G401.6 (cell line): ENCODE results near the gene PRDM12.
A peak's percentile ranks its signal among the peaks of the same experiment; 100 is the strongest.

ENCODE experiments used
- FAIRE-seq: peaks from 2 replicates; lab custom pipeline; 2012; peaks lifted over from hg19 to GRCh38; lab: Jason Lieb, UNC

The PRDM12 gene

DNA sequence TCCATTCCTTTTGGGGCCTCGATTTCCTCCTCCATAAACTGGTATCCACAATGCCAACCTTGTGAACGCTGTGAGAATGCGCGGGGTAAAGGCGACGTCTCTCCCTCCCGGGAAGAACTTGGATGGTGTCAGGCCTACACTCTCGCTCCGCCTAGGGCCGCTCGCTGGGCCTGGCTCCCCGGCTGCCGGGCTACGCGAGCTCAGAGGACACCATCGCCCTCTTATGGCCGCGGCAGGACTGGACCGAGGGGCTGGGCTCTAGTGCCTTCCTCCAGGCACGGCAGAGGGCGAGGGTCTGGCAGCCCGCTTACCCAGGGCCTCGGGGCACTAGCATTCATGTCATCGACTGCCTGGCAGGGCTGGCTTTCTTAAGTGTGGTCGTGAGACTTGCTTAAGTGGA, 27.9 kb downstream of the PRDM12 start:
- FAIRE-seq, result no peak

DNA sequence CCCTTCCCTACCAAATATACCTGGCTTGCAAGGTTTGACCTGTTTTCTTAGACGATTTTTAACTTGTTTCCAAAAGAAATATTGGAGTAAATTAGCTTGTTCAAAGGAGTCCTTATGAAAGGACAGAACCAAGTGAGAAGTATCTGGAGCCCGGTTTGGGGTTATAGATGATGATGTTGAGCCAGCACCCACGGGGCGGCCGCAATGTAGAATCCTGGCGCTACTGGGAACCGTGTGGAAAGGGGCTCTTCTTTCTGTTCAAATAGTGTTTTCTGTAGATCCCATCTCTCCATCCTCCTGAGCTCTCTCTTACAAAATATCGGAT, 28.7 kb downstream of the PRDM12 start:
- FAIRE-seq, result no peak

- peak; percentile 54 for FAIRE-seq
Observed at GRCh38 chr9:130693426-130694191, 29.2 kb downstream of the PRDM12 start, which contains the start of gene EXOSC2. EXOSC2 (plus strand) TSS chr9:130693780; CDS start chr9:130693792, 12 bp downstream.

DNA sequence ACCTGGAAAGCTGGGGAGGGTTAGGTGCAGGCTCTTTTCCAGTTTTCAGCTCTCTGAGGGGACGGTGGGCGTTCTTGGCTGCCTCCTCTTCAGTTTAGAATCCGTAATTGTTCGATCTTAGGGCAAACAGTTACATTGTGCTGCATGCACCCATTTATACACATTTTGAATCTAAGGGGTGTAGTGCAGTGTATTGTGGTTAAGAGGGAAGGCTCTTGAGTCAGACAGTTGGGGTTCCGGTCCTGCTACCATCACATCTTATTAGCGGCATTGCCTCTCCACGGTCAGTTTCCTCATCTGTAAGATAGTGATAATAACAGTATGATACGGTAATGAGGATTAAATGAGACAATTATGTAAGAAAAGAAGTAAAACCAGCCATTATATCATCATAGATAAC, 29.8 kb downstream of the PRDM12 start:
- no peak for FAIRE-seq

GRCh38 chr9:130696139-130696650, 31.8 kb downstream of the PRDM12 start:
- no peak for FAIRE-seq

DNA sequence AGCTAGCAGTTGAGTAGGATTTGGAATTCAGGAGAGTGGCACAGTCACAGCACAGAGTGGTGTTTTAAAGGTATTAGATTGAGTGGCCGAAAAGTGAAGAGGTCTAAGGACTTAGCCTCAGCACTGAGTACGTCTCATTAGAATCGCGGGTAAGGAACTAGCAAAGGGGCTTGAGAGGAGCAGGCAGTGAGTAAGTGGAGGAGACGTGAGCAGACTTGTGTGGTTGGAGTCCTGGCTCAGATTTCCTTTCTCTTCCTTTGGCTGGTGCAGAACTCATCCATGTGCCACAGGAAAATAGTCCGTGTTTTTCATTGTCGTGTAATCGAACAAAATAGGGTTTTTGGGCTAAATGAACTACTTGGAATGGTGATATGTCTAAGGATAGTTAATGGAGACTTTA, 32.6 kb downstream of the PRDM12 start:
- FAIRE-seq, result no peak

DNA sequence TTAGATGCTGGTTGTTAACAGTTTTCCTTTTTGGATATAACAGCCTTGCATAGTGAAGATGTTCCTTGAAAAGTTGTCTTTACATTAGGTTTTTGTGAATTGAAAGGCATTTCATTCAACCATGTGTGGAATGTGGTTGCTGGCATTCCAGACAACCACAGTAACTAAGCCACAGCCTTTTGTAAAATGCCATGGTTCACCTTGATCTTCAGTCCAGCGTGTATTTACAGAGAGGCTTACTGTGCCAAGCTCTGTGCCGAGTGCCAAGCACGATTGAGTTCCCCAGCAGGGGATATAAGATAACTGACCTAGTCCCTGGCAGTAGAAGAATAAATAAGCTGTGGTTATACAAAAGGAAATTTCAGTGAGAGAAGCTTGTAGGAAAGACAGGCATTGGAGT, 34.1 kb downstream of the PRDM12 start:
- FAIRE-seq, result no peak

GRCh38 chr9:130699047-130699446, 34.7 kb downstream of the PRDM12 start:
- FAIRE-seq, result no peak

- peak; percentile 27 for FAIRE-seq
Observed at GRCh38 chr9:130701059-130702022, 36.9 kb downstream of the PRDM12 start.

GRCh38 chr9:130703501-130703900, 39.1 kb downstream of the PRDM12 start:
- no peak for FAIRE-seq

DNA sequence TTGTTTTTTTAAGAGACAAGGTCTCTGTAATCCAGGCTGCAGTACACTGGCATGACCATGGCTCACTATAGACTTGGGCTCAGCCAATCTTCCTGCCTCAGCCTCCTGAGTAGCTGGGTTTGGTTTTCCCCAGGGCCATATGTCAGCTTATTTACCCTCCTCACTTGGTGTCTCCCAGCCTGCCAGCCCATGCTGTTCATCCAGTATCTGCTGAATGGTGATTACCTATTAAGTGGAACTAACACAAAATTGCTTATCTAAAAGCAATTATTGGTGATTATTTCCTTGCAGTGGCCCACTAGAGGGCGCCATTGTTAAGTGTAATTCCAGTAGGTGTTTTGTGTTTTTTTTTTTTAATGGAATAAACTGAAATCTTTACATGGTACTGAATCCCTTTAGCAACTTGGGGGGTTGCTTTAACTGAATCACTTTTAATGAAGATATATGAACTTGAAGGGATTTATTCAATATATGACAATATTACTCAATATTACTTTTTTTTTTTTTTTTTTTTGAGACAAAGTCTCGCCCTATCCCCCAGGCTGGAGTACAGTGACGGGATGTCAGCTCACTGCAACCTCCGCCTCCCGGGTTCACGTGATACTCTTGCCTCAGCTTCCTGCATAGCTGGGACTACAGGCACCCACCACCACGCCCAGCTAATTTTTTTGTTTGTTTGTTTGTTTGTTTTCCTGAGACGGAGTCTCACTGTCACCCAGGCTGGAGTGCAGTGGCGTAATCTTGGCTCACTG, 43.0 kb downstream of the PRDM12 start:
- peak; percentile 70 for FAIRE-seq

DNA sequence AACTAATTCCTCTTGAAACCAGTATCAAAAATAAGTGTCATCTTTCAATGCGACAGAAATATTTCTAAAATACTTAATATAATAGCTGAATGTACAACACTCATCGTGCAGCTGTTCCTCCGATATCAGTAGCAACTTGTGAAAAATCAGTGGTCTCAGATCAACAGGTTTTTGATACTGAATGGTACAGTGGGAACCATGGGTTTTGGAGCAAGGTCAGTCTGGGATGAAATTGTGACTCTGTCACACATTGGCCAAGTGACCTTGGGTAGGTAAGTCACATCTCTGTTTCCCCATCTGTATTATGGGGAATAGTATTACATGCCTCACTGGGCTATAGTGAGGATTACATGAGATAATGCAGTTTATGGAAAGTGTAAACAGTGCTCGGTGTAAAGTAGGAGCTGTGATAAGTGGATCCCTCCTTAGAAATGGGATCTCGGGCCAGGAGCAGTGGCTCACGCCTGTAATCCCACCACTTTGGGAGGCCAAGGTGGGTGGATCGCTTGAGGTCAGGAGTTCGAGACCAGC, 46.5 kb downstream of the PRDM12 start:
- FAIRE-seq, result no peak

- FAIRE-seq, result no peak
Observed at GRCh38 chr9:130711469-130711868, 47.1 kb downstream of the PRDM12 start.

DNA sequence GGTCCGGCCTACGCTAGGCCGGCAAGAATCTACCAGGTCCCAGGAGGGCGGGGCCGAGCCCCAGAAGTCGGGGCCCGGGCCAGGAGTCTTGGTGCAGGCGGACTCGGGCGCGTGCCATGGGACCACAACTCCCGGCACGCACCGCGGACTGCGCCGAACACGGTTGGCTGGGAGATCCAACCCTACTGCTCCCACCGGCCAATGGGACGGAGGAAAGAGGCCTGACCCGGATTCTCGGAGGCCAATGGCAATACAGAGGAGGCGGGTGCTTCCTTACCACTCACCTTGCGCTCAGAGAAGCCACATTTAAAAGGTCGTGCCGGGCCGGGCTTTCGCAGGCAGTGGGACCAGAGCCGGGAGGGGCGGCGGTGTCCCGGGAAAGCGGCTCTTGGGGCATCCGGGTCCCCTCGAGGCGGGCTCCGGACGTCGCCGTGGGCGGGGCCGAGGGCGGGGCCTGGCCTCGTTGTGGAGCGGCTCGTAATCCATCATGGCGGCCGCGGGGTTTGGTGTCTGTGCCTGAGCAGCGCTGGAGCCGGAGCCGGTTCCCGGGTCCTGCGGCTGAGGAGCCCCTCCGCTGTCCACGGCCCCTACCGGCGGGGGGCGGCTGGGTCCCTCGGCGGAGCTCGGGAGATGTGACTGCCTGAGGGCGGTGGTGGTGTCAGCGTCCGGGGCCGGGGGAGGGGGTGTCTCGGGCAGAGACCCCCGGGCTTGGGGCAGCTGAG, 48.3 kb downstream of the PRDM12 start:
- peak; percentile 98 for FAIRE-seq

DNA sequence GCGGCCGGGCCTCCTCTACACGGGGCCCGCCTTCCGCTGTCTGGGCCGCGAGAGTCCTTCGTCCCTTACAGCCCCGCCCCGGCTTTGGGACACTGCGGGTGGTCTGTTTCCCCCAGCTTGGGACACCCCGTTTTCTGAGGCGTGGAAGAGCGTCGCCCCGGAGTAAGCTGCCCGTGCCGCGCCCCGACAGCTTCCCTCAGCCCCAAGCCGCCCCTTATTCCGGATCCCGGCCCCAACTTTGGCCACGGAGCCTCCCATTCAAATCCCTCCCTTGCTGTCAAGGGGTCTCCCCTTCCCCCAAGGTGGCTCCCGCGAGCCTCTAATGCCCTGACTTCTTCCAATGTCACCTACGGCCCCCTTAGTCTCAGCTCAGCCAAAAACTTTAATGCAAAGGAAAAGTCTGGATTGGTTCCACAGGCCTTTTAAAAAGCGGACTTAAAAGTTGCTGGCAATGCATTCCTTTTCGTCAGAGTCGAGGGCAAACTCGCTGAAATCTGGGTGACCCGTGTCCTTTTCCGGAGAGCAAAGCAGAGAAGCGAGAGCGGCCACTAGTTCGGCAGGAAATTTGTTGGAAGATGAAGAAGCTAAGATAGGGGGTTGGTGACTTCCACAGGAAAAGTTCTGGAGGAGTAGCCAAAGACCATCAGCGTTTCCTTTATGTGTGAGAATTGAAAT, 49.0 kb downstream of the PRDM12 start:
- no peak for FAIRE-seq

GRCh38 chr9:130714586-130715110, 50.3 kb downstream of the PRDM12 start:
- no peak for FAIRE-seq

GRCh38 chr9:130715270-130715669, 50.9 kb downstream of the PRDM12 start:
- no peak for FAIRE-seq

- no peak for FAIRE-seq
Observed at GRCh38 chr9:130718562-130718961, 54.2 kb downstream of the PRDM12 start.

- FAIRE-seq, result no peak
Observed at GRCh38 chr9:130720762-130721161, 56.4 kb downstream of the PRDM12 start.

- no peak for FAIRE-seq
Observed at GRCh38 chr9:130728721-130729120, 64.3 kb downstream of the PRDM12 start.

- no peak for FAIRE-seq
Observed at GRCh38 chr9:130729145-130729544, 64.8 kb downstream of the PRDM12 start.
